ENCODE data around the gene PRKAR2B. TPM values are rescaled to one million over a fixed set of nuclear protein-coding genes. Genes with fewer than 3 reads are reported as not detected.

The PRKAR2B gene
- total RNA-seq, 4 donors from 2014 or later, result 7.1 to 22.8 (median 12.9) TPM

DNA sequence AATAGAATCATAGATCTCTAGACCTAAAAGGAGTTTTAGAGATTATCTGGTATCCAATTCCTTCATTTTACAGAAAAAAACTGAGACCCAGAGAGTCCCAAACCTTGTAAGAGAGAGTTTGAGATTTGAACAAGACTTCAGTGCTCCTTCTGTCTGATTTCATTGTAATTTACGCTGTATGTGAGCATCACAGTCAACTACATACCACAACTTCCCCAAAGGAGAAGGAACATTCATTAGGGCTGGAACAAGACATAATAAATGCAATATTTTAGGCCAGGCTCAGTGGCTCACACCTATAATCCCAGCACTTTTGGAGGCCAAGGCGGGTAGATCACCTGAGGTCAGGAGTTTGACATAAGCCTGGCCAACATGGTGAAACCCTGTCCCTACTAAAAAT lies 17.3 kb upstream of the PRKAR2B start:
- peak overlapping the region in 1 of 4 donors; percentile 12 for H3K27ac ChIP-seq
- intact Hi-C loops (cut with DNase I; ENCODE audit: low total_unique reads) (loop anchor here (5.0 kb wide), 1 partner anchor 615 kb away; no protein-coding TSS in a partner anchor), in situ Hi-C loops (cut with MboI; ENCODE audit: low pct_ligation_motif_present in 1 of 4, low pct_unique_long_range_greater_than_20kb in 1 of 4, low sequenced_read_pairs in 3 of 4) (no loop called here)
- H3K36me3 ChIP-seq, result no peaks in the 10 kb centered on the region
- WGBS, 2 donors (ENCODE audit: low coverage in 1 of 2), result 85 to 100% methylated on average over 2 of the region's 2 CpGs
- no peak overlapping the region for H3K4me3 ChIP-seq
- H3K4me1 ChIP-seq, result no peaks in the 10 kb centered on the region
- no peak for DNase-seq
- no peak for TF ChIP-seq POLR2A (IDR thresholded peaks at IDR 0.05)
- no peak for TF ChIP-seq POLR2AphosphoS5 (IDR thresholded peaks at IDR 0.05)
- TF ChIP-seq, protein P1, sequence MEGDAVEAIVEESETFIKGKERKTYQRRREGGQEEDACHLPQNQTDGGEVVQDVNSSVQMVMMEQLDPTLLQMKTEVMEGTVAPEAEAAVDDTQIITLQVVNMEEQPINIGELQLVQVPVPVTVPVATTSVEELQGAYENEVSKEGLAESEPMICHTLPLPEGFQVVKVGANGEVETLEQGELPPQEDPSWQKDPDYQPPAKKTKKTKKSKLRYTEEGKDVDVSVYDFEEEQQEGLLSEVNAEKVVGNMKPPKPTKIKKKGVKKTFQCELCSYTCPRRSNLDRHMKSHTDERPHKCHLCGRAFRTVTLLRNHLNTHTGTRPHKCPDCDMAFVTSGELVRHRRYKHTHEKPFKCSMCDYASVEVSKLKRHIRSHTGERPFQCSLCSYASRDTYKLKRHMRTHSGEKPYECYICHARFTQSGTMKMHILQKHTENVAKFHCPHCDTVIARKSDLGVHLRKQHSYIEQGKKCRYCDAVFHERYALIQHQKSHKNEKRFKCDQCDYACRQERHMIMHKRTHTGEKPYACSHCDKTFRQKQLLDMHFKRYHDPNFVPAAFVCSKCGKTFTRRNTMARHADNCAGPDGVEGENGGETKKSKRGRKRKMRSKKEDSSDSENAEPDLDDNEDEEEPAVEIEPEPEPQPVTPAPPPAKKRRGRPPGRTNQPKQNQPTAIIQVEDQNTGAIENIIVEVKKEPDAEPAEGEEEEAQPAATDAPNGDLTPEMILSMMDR (IDR thresholded peaks at IDR 0.05), result no peak
- TF ChIP-seq EP300 (IDR thresholded peaks at IDR 0.05; ENCODE audit: low read depth), result no peak
- no peaks in the 10 kb centered on the region for H3K27me3 ChIP-seq
- H3K9me3 ChIP-seq, result no peaks in the 10 kb centered on the region

DNA sequence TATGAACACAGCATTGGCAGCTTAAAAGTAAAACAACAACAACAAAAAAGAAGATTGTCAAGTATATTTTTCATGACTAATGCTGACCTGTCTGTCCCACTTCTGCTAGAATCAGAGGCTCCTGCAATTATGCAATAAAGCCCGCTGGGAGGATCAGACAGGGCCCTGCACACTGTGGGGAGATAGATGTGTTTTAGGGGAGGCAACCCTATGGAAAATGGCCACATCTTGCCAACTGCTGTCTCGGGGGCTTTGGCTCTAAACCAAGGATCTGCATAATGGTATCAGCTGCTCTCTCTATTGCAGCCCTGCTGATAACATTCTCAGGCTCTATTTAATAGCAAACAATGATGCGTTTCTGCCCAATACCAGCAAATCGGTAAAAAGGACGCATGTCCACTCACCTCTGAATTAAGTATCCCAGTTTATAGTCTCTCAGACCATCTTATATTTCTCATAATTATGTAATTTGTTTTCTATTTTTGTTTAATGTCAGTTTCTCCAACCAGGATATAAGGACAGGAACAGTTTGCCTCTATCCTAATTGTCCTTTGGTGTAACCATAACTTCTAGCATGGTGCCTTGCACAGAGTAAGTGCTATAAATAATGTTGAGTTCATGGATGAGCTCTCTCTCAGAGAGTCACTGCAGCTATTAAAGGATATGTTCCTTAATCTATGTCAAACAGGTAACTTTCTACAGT lies 15.3 kb upstream of the PRKAR2B start:
- 67 to 100% methylated on average over 1 to 5 of the region's 5 CpGs for WGBS, 2 donors (ENCODE audit: low coverage in 1 of 2)
- H3K4me1 ChIP-seq, result no peaks in the 10 kb centered on the region
- H3K27me3 ChIP-seq, result no peaks in the 10 kb centered on the region
- TF ChIP-seq, protein P1 (IDR thresholded peaks at IDR 0.05), result no peak
- TF ChIP-seq EP300 (IDR thresholded peaks at IDR 0.05; ENCODE audit: low read depth) (no peak), POLR2A (IDR thresholded peaks at IDR 0.05) (no peak), POLR2AphosphoS5 (IDR thresholded peaks at IDR 0.05) (no peak)
- intact Hi-C loops (cut with DNase I; ENCODE audit: low total_unique reads), result loop anchor here (5.0 kb wide), 1 partner anchor 613 kb away; no protein-coding TSS in a partner anchor
- H3K27ac ChIP-seq, result no peak overlapping the region
- no peak for DNase-seq
- in situ Hi-C loops (cut with MboI; ENCODE audit: low pct_ligation_motif_present in 1 of 4, low pct_unique_long_range_greater_than_20kb in 1 of 4, low sequenced_read_pairs in 3 of 4), result no loop called here
- H3K9me3 ChIP-seq, result no peaks in the 10 kb centered on the region
- H3K36me3 ChIP-seq, result no peaks in the 10 kb centered on the region
- no peak overlapping the region for H3K4me3 ChIP-seq

DNA sequence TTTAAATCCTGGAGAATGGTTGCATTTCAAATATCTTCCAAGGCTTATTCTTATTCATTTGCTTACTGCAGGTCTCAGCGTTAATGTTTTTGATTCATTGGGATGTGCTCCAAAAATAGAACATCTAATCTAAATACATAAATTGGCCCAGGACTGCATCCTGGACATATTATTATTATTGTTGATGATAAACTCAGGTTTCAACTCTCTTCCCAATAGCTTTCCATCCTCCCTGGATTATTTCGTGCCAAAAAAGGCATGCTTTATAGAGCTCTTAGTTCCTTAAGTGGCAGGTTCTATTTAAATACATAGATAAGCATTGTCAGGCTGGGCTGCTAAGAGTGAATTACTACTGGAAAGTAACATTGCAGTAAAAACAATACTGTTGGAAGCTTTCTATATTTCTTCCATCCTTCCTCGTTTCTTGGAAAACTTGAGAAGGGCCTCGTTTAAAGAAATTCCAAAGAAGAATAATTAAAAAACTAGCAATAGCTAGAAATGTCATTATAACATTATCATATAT lies 14.7 kb upstream of the PRKAR2B start:
- H3K27ac ChIP-seq, result no peak overlapping the region
- no peak for DNase-seq
- in situ Hi-C loops (cut with MboI; ENCODE audit: low pct_ligation_motif_present in 1 of 4, low pct_unique_long_range_greater_than_20kb in 1 of 4, low sequenced_read_pairs in 3 of 4), result no loop called here
- no peaks in the 10 kb centered on the region for H3K36me3 ChIP-seq
- no peaks in the 10 kb centered on the region for H3K4me1 ChIP-seq
- no peaks in the 10 kb centered on the region for H3K9me3 ChIP-seq
- TF ChIP-seq POLR2A (IDR thresholded peaks at IDR 0.05) (no peak), EP300 (IDR thresholded peaks at IDR 0.05; ENCODE audit: low read depth) (no peak), POLR2AphosphoS5 (IDR thresholded peaks at IDR 0.05) (no peak)
- TF ChIP-seq, protein P1 (IDR thresholded peaks at IDR 0.05), result no peak
- WGBS, 2 donors (ENCODE audit: low coverage in 1 of 2), result 48 to 66% methylated on average over 4 of the region's 4 CpGs
- intact Hi-C loops (cut with DNase I; ENCODE audit: low total_unique reads), result loop anchor here (5.0 kb wide), 1 partner anchor 612 kb away; no protein-coding TSS in a partner anchor
- H3K4me3 ChIP-seq, result no peak overlapping the region
- no peaks in the 10 kb centered on the region for H3K27me3 ChIP-seq

DNA sequence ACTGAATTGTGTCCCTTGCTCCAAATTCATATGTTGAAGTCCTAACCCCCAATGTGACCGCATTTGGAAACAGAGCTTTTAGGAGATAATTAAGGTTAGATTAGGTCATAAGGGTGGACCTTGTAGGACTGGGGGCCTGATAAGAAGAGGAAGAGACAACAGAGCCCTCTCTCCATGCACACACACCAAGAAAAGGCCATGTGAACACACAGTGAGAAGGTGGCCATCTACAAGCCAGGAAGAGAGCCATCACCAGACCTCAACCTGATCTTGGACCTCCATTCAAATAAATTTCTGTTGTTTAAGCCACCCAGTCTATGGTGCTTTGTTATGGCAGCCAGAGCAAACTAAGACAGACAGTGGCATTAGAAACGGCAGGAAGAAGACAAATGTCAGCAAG lies 12.5 kb upstream of the PRKAR2B start:
- Histone ChIP-seq H3K9me3 (no peaks in the 10 kb centered on the region), H3K27me3 (no peaks in the 10 kb centered on the region), H3K4me3 (no peak overlapping the region), H3K27ac (no peak overlapping the region), H3K4me1 (no peaks in the 10 kb centered on the region), H3K36me3 (no peaks in the 10 kb centered on the region)
- intact Hi-C loops (cut with DNase I; ENCODE audit: low total_unique reads), result no loop called here
- in situ Hi-C loops (cut with MboI; ENCODE audit: low pct_ligation_motif_present in 1 of 4, low pct_unique_long_range_greater_than_20kb in 1 of 4, low sequenced_read_pairs in 3 of 4), result no loop called here
- TF ChIP-seq POLR2AphosphoS5 (IDR thresholded peaks at IDR 0.05) (no peak), EP300 (IDR thresholded peaks at IDR 0.05; ENCODE audit: low read depth) (no peak), POLR2A (IDR thresholded peaks at IDR 0.05) (no peak)
- TF ChIP-seq, protein P1 (IDR thresholded peaks at IDR 0.05), result no peak
- no peak for DNase-seq
- 90 to 98% methylated on average over 2 of the region's 2 CpGs for WGBS, 2 donors (ENCODE audit: low coverage in 1 of 2)

All from transverse colon (tissue), 4 donors.